Peyer's patch (tissue), 4 donors: ENCODE results near the gene CDC42.

Experiments used
- CTCF ChIP-seq, 6 experiments: fragments of 450-650 bp in 4 of 6; fragments of 200-600 bp in 2 of 6; sonication (generic) in 1 of 6; IDR thresholded peaks; one replicate each; pipeline ENCODE4 v1.5.1; 2017 to 2019; ENCODE audit warnings: antibody characterized with exemption in 6 of 6, mild to moderate bottlenecking in 3 of 6, moderate library complexity in 1 of 6
- POLR2A ChIP-seq, 2 donors: fragments of 450-650 bp; IDR thresholded peaks; one replicate each; pipeline ENCODE4 v1.5.1; 2017; ENCODE audit warnings: antibody characterized with exemption in 2 of 2, mild to moderate bottlenecking in 2 of 2, moderate library complexity in 2 of 2

- no peak for TF ChIP-seq CTCF (IDR thresholded peaks at IDR 0.05)
- no peak for TF ChIP-seq POLR2A (IDR thresholded peaks at IDR 0.05)
Measured at GRCh38 chr1:22031214-22031962, 21.1 kb upstream of the CDC42 start.
